ENCODE measurements around the gene SLC5A4.

Gene SLC5A4

DNA sequence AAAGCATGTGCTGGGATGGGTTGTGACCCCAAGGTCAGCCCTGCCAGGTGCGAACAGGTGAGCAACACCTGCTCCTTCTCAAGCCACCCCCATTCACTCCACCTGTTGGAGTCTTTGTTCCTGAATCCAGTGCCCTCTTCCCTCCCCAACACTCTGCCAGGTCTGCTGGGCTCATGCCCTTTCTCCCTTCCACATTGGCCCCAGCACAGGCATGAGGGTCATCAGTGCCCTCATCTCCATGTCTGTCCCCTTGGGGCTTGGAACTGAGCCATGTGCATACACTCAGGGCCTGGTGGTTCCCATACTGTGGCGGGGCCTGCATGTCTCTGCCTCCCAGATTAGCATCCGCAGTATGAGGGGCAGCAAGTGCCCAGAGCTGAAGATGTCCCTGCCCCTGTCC, 69.3 kb downstream of the SLC5A4 start:
- TF ChIP-seq, protein P1, sequence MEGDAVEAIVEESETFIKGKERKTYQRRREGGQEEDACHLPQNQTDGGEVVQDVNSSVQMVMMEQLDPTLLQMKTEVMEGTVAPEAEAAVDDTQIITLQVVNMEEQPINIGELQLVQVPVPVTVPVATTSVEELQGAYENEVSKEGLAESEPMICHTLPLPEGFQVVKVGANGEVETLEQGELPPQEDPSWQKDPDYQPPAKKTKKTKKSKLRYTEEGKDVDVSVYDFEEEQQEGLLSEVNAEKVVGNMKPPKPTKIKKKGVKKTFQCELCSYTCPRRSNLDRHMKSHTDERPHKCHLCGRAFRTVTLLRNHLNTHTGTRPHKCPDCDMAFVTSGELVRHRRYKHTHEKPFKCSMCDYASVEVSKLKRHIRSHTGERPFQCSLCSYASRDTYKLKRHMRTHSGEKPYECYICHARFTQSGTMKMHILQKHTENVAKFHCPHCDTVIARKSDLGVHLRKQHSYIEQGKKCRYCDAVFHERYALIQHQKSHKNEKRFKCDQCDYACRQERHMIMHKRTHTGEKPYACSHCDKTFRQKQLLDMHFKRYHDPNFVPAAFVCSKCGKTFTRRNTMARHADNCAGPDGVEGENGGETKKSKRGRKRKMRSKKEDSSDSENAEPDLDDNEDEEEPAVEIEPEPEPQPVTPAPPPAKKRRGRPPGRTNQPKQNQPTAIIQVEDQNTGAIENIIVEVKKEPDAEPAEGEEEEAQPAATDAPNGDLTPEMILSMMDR (IDR thresholded peaks at IDR 0.05; ENCODE audit: borderline replicate concordance, control extremely low read depth, extremely low read depth, insufficient read depth, missing control alignments) = no peak
- no peak for DNase-seq (ENCODE audit: low spot score)
- in situ Hi-C loops (cut with MboI; ENCODE audit: low sequenced_read_pairs, unreplicated experiment) = no loop called here

DNA sequence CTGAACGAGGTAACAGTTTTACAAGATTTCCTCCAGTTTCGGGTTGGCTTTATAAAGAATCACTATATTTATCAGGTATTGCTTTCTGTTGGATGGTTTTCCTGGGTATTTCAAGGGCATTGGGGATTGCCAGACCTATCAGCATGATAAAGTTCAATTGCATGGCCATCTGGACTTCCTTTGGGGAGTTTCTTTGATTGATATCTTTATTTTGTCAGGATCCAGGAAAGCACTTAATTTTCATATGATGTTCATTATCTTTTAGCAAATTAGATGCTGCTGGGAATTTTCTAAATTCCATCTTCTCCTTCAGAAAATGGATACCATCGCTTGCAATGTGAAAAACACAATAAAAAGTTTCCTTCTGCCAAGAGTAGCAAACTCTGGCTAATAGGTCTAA, 71.5 kb downstream of the SLC5A4 start:
- DNase-seq (ENCODE audit: low spot score) = no peak
- in situ Hi-C loops (cut with MboI; ENCODE audit: low sequenced_read_pairs, unreplicated experiment) = no loop called here
- TF ChIP-seq, protein P1 (IDR thresholded peaks at IDR 0.05; ENCODE audit: borderline replicate concordance, control extremely low read depth, extremely low read depth, insufficient read depth, missing control alignments) = no peak

DNA sequence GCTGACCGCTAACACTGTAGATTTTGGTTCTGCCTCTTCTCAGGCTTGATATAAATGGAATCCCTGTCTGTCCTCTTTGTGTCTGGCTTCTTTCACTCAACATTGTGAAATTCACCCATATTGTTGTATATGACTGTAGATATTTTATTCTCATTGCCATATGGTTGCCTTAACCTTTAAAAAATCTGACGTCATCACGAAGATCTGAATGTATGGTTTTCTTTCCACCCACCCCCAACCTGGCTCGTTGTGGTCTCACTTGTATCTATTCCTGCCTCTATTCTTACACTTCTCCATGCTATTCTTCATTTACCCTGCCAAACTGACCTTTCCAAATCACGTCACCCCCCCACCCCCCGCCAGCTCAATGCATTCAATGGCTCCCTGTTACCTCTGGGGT, 74.1 kb downstream of the SLC5A4 start:
- no peak for DNase-seq (ENCODE audit: low spot score)
- in situ Hi-C loops (cut with MboI; ENCODE audit: low sequenced_read_pairs, unreplicated experiment) = no loop called here
- TF ChIP-seq, protein P1 (IDR thresholded peaks at IDR 0.05; ENCODE audit: borderline replicate concordance, control extremely low read depth, extremely low read depth, insufficient read depth, missing control alignments) = no peak

DNA sequence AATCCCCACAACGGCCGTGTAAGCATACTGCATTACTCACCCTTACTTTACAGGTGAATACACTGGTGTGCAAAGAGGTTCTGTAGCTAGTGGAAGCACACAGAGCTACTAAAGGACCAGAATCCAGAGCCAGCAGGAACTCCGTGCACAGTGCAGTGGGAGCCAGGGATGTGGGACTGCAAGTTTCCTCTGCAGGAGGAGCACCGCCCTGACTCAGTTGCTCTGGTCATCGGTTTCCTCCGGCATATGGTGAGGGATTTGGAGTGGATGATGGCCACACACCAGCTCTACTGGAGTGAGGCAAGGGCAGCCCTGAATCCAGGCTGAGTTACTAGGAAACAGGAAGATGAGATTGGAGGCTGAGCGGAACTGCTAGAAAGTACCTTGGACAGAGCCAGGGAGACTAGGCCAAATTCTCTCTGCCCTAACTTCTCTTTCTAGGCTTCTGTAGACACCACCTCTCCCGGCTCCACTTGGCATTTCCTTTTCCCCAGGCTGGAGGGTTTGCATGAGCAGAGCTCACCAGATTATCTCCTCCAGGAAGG, 77.9 kb downstream of the SLC5A4 start:
- in situ Hi-C loops (cut with MboI; ENCODE audit: low sequenced_read_pairs, unreplicated experiment) = no loop called here
- TF ChIP-seq, protein P1 (IDR thresholded peaks at IDR 0.05; ENCODE audit: borderline replicate concordance, control extremely low read depth, extremely low read depth, insufficient read depth, missing control alignments) = no peak
- no peak for DNase-seq (ENCODE audit: low spot score)

DNA sequence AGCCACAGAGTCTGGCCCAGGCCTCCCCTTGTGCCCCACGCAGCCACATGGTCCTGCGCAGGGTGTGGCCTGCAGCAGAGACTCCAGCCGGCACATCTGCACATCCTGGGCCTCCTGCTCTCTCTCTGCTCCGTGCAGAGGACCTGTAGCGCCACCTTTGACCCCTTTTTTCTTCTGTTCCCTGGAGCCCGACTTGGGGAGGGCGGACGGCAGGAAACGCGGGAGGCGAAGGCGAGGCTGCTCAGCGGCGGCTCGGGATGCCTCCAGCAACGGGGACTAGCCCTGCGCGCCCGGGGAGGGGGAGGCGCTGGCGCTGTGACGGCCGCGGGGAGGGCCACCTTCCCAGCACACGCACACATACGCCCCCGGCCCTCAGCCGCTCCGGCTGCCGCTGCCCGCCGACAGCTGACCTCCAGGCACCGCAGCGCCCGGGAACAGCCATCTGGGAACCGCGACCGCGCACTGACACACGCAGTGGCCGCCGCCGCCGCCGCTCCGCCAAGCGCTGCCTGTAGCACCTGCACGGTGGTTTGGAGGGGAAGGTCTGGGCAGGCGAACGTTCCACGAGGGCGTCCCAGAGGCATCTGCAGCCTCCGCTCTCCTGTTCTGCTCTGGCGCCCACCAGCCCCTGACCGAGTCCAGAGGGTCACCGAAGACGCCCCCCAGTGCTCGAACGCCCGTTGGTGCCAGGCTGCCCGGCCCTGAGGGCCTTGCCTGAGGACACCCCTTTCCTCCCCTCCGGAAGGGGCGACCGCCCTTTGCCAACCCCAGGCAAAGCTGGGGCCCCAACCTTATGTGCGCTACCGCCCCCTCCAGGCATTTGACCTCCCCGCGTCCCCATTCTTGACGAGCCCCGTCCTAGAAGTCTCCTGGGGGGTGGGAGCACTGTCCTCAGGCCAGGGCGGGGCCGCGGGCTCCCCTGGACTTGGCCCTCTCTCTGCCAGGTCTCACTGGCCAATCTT, 79.2 kb downstream of the SLC5A4 start:
- TF ChIP-seq, protein P1 (IDR thresholded peaks at IDR 0.05; ENCODE audit: borderline replicate concordance, control extremely low read depth, extremely low read depth, insufficient read depth, missing control alignments) = no peak
- in situ Hi-C loops (cut with MboI; ENCODE audit: low sequenced_read_pairs, unreplicated experiment) = no loop called here
- DNase-seq (ENCODE audit: low spot score) = no peak

DNA sequence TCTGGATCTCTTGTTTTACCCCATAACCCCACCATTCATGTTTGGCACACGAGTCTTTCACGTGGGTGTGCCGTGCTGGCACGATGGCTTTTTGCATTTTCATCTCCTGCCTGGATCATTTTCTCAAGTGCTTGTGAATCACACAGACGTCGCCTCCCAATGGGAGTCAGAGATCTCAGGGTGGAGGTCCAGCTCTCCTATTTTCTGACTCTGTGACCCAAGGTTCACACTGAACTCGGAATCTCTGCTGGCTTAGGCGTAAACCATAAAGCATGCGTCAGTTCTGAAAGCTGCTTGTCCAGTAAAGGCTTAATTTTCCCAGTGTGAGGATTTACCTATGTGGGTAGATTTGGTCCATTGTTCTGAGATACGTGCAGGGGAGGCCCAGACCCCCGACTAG, 80.0 kb downstream of the SLC5A4 start:
- in situ Hi-C loops (cut with MboI; ENCODE audit: low sequenced_read_pairs, unreplicated experiment) = no loop called here

More for the DNA sequence above, 80.0 kb downstream of the SLC5A4 start:
- TF ChIP-seq, protein P1 (IDR thresholded peaks at IDR 0.05; ENCODE audit: borderline replicate concordance, control extremely low read depth, extremely low read depth, insufficient read depth, missing control alignments) = no peak
- DNase-seq (ENCODE audit: low spot score) = no peak

Data from GM13976 (cell line).